C4-2B (cell line): ENCODE results near the gene ANGPTL2.

Experiments
- ZFX ChIP-seq: fragments of 450-650 bp; IDR thresholded peaks from 2 replicates; pipeline ENCODE4 v1.6.1; 2017
- TF ChIP-seq, protein P1 (sequence below): fragments of 450-650 bp; conservative IDR thresholded peaks from 2 replicates; pipeline ENCODE4 v1.5.1; 2017; ENCODE audit warnings: mild to moderate bottlenecking

DNA sequence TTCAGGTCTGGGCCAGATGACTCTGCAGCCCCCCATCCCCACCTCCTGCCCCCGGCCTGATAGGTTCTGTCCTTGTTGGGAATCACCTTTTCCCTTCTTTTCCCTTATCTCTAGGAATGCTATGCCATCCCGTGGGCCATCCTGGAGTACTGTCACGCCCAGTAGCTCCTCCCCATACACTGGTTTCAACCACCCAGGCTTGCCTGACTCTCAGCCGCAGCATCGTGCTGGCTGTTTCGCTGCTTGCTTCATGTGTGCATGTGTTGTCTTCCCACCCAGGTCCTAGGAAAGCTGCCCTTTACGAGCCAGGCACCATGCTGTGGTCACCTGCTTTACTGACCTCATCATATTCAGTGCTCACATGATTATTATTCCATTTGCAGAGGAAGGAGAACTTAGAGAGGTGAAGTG lies 71.8 kb downstream of the ANGPTL2 start:
- TF ChIP-seq, protein P1, sequence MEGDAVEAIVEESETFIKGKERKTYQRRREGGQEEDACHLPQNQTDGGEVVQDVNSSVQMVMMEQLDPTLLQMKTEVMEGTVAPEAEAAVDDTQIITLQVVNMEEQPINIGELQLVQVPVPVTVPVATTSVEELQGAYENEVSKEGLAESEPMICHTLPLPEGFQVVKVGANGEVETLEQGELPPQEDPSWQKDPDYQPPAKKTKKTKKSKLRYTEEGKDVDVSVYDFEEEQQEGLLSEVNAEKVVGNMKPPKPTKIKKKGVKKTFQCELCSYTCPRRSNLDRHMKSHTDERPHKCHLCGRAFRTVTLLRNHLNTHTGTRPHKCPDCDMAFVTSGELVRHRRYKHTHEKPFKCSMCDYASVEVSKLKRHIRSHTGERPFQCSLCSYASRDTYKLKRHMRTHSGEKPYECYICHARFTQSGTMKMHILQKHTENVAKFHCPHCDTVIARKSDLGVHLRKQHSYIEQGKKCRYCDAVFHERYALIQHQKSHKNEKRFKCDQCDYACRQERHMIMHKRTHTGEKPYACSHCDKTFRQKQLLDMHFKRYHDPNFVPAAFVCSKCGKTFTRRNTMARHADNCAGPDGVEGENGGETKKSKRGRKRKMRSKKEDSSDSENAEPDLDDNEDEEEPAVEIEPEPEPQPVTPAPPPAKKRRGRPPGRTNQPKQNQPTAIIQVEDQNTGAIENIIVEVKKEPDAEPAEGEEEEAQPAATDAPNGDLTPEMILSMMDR = no peak
- no peak for TF ChIP-seq ZFX
